Kidney (tissue), 14 donors: Measurements from ENCODE around the gene THEMIS2. TPM values are rescaled to one million over a fixed set of nuclear protein-coding genes. Genes with fewer than 3 reads are reported as not detected.

ENCODE experiments used
- DNase-seq, 5 donors: peaks; one replicate each; pipeline ENCODE4 v3.0.0-alpha.2; 2013 to 2020
- FAIRE-seq: peaks from 2 replicates; lab custom pipeline; 2012; peaks lifted over from hg19 to GRCh38; lab: Jason Lieb, UNC
- H3K27ac ChIP-seq, 2 donors: one replicate each; pipeline ENCODE4 v1.7.0; 2013; ENCODE audit warnings: low read depth in 2 of 2, low read length in 2 of 2, inconsistent platforms in 1 of 2
- H3K27me3 ChIP-seq: one replicate; pipeline ENCODE4 v1.7.1; 2013; ENCODE audit warnings: low read length, inconsistent platforms; ENCODE audit not compliant: control insufficient read depth, insufficient read depth
- H3K36me3 ChIP-seq, 3 donors: one replicate each; pipeline versions ENCODE4 v1.7.0 to v1.7.1; 2013; ENCODE audit warnings: low read length in 3 of 3, control low read depth in 1 of 3, inconsistent platforms in 1 of 3; ENCODE audit not compliant: insufficient read depth in 3 of 3, control insufficient read depth in 2 of 3
- H3K4me1 ChIP-seq, 3 donors: one replicate each; pipeline versions ENCODE4 v1.7.0 to v1.7.1; 2013; ENCODE audit warnings: low read length in 3 of 3, inconsistent platforms in 1 of 3, low read depth in 1 of 3; ENCODE audit not compliant: control insufficient read depth in 2 of 3, insufficient read depth in 2 of 3
- H3K4me3 ChIP-seq, 3 donors: one replicate each; pipeline versions ENCODE4 v1.7.0 to v1.8.1; 2013; ENCODE audit warnings: low read length in 3 of 3, control low read depth in 1 of 3, inconsistent platforms in 1 of 3
- H3K9ac ChIP-seq, 3 donors: one replicate each; pipeline versions ENCODE4 v1.7.0 to v1.7.1; 2013; ENCODE audit warnings: low read length in 3 of 3, control low read depth in 1 of 3, inconsistent platforms in 1 of 3
- H3K9me3 ChIP-seq, 3 donors: one replicate each; pipeline versions ENCODE4 v1.7.0 to v1.7.1; 2013; ENCODE audit warnings: low read length in 3 of 3, control low read depth in 1 of 3, inconsistent platforms in 1 of 3; ENCODE audit not compliant: control insufficient read depth in 2 of 3, insufficient read depth in 1 of 3
- CTCF ChIP-seq: IDR thresholded peaks from 3 replicates; pipeline ENCODE4 v1.5.1; 2012; ENCODE audit warnings: mild to moderate bottlenecking, moderate library complexity, borderline replicate concordance; ENCODE audit not compliant: insufficient read depth; ENCODE audit errors: extremely low read depth
- intact Hi-C: fragments of 100-400 bp; cut with DNase I; formaldehyde crosslinking; loops from one replicate; pipeline ENCODE4 v1.11.1; 2022
- polyA plus RNA-seq: library from polyadenylated mRNA; stranded (reverse); fragments of 350-450 nt; fragmentation: Illumina TruSeq; extraction: RNeasy Lipid Tissue Mini Kit (QIAGEN cat#74804); gene quantifications from one replicate; pipeline ENCODE4 v1.2.3, GENCODE V29; 2014; ENCODE audit warnings: low read depth, low replicate concordance; ENCODE audit not compliant: insufficient read depth
- total RNA-seq: library from RNA; stranded (reverse); fragmentation: NEBNext Ultra II Directional; extraction: Animal tissue kit (Norgen Biotek cat#: 25700); gene quantifications from one replicate; pipeline ENCODE4 v1.2.1, GENCODE V29; 2021
- donor health status: control.
- donor health status: control.
- donor health status: control.
- donor health status: control.
- donor health status: control.
- donor health status: DM: yes; HTN: yes; CAD: no.
- donor health status: Normal renal cell carcinoma (clear cell type).

The THEMIS2 gene
- total and polyA plus RNA-seq, 2 donors from 2014 or later = 5.2 to 47.2 TPM

GRCh38 chr1:27934818-27935549 lies 62.6 kb downstream of the THEMIS2 start, which contains the start of gene SMPDL3B:
TSS of gene SMPDL3B (plus strand) at chr1:27935000. CDS start at chr1:27935184, 184 bp downstream.
- Histone ChIP-seq H3K27me3 (no peaks in the 10 kb centered on the region), H3K27ac (peak within 1 kb of the TSS in 1 of 2 donors; percentile 23), H3K36me3 (no peaks in the 10 kb centered on the region), H3K4me1 (peaks cover 0 to 6% (median 0%) of the 10 kb centered on the region in 3 donors), H3K9ac (peak within 1 kb of the TSS; percentile 13 to 62 (median 34)), H3K4me3 (peak within 1 kb of the TSS; percentile 50 to 68 (median 59)), H3K9me3 (no peaks in the 10 kb centered on the region)
- intact Hi-C loops = no loop called here
- DNase-seq (peak; percentile 75 to 88 (median 82)), FAIRE-seq (no peak)
- peak; percentile 3 for TF ChIP-seq CTCF

GRCh38 chr1:27935721-27936120 lies 63.4 kb downstream of the THEMIS2 start:
- H3K9me3 ChIP-seq = no peaks in the 10 kb centered on the region
- H3K9ac ChIP-seq = peak overlapping the region in 1 of 3 donors; percentile 62
- peaks cover 0 to 6% (median 0%) of the 10 kb centered on the region in 3 donors for H3K4me1 ChIP-seq
- H3K27ac ChIP-seq = no peak overlapping the region
- peak overlapping the region; percentile 11 to 68 (median 59) for H3K4me3 ChIP-seq
- FAIRE-seq = no peak
- H3K36me3 ChIP-seq = no peaks in the 10 kb centered on the region
- intact Hi-C loops = no loop called here
- no peaks in the 10 kb centered on the region for H3K27me3 ChIP-seq
- TF ChIP-seq CTCF = no peak
- DNase-seq = peak in 2 of 5 donors; percentile 10 to 59

Other genes starting within 250 kb of the THEMIS2 start
- 23.3 TPM for gene FGR, start 237.4 kb upstream of the THEMIS2 start, total RNA-seq
- 2.5 TPM for gene FGR, start 237.4 kb upstream of the THEMIS2 start, polyA plus RNA-seq
- 69.5 TPM for gene IFI6, start 200.4 kb upstream of the THEMIS2 start, total RNA-seq
- 148 TPM for gene IFI6, start 200.4 kb upstream of the THEMIS2 start, polyA plus RNA-seq
- 17.0 TPM for gene FAM76A, start 146.6 kb upstream of the THEMIS2 start, total RNA-seq
- 5.9 TPM for gene FAM76A, start 146.6 kb upstream of the THEMIS2 start, polyA plus RNA-seq
- 49.0 TPM for gene STX12, start 99.3 kb upstream of the THEMIS2 start, total RNA-seq
- gene STX12, start 99.3 kb upstream of the THEMIS2 start, polyA plus RNA-seq = 27.9 TPM
- 38.6 TPM for gene PPP1R8, start 41.8 kb upstream of the THEMIS2 start, total RNA-seq
- gene PPP1R8, start 41.8 kb upstream of the THEMIS2 start, polyA plus RNA-seq = 21.8 TPM
- 36.0 TPM for gene RPA2, start 42.0 kb downstream of the THEMIS2 start, total RNA-seq
- 32.6 TPM for gene RPA2, start 42.0 kb downstream of the THEMIS2 start, polyA plus RNA-seq
- 9.7 TPM for gene SMPDL3B, start 62.5 kb downstream of the THEMIS2 start, total RNA-seq
- gene SMPDL3B, start 62.5 kb downstream of the THEMIS2 start, polyA plus RNA-seq = 5.9 TPM
- 8.2 TPM for gene XKR8, start 87.4 kb downstream of the THEMIS2 start, total RNA-seq
- gene XKR8, start 87.4 kb downstream of the THEMIS2 start, polyA plus RNA-seq = 9.1 TPM
- 32.0 TPM for gene EYA3, start 216.1 kb downstream of the THEMIS2 start, total RNA-seq
- 10.2 TPM for gene EYA3, start 216.1 kb downstream of the THEMIS2 start, polyA plus RNA-seq